ENCODE data around the gene CDH12. TPM values are rescaled to one million over a fixed set of nuclear protein-coding genes. Genes with fewer than 3 reads are reported as not detected.

Gene CDH12
- total RNA-seq, 4 donors from 2014 or later: 0.38 to 2.8 (median 0.94) TPM

DNA sequence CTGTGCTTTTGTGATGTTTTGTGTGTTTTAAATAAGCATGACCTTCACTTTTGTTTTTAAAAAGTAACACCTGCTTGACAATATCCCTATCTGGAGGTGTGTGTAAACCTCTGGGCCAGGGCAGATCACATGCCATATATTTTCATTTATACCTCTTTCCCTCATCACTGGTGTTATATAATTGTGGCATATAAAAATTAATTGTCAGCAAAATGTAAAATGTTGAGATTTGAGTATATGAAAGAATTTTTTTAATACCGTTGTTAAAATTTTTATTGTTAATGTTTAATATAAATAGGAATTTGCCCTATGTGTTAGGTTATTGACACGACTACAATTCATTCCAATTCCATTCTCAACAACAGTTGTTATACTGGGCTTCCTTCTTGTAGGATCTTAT is 6.5 kb downstream of the CDH12 start:
- TF ChIP-seq POLR2AphosphoS5 (IDR thresholded peaks at IDR 0.05): no peak
- no peak for TF ChIP-seq POLR2A (IDR thresholded peaks at IDR 0.05)
- TF ChIP-seq EP300 (IDR thresholded peaks at IDR 0.05): no peak
- TF ChIP-seq CTCF (IDR thresholded peaks at IDR 0.05): no peak
- WGBS: 87% methylated on average over 2 of the region's 2 CpGs

GRCh38 chr5:22844636-22845035 is 8.5 kb downstream of the CDH12 start:
- WGBS: 77% methylated on average over 2 of the region's 2 CpGs
- Histone ChIP-seq H3K4me3 (no peak overlapping the region), H3K27me3 (no peaks in the 10 kb centered on the region), H3K9me3 (no peaks in the 10 kb centered on the region), H3K4me1 (no peaks in the 10 kb centered on the region), H3K36me3 (no peaks in the 10 kb centered on the region), H3K27ac (no peak overlapping the region)
- TF ChIP-seq CTCF (IDR thresholded peaks at IDR 0.05): no peak
- no peak for TF ChIP-seq EP300 (IDR thresholded peaks at IDR 0.05)
- DNase-seq (ENCODE audit: low spot score in 2 of 2): no peak

More for the DNA sequence above, 6.5 kb downstream of the CDH12 start:
- no peak overlapping the region for H3K4me3 ChIP-seq
- H3K9me3 ChIP-seq: no peaks in the 10 kb centered on the region
- H3K4me1 ChIP-seq: no peaks in the 10 kb centered on the region
- H3K27me3 ChIP-seq: peaks cover 3% of the 10 kb centered on the region
- H3K36me3 ChIP-seq: no peaks in the 10 kb centered on the region
- DNase-seq (ENCODE audit: low spot score in 2 of 2): no peak
- no peak overlapping the region for H3K27ac ChIP-seq

DNA sequence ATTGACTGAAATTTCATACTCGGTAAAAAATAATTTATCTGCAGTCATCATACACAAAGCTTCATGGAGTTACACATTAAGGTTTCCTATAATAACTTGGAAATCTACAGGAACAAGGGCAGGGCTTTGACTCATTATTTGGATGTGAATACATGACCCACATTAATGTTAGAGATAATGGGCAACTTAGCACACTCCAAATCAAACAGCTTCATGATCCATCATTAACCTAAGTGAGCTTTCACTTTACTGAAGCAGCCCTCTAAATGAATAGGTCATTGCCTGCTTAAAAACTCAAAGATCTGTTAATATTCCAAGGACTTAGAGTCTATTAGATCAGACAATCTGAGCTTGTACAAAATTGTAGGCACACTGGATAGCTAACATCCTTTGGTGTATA is 9.0 kb downstream of the CDH12 start:
- no peaks in the 10 kb centered on the region for H3K4me1 ChIP-seq
- no peaks in the 10 kb centered on the region for H3K36me3 ChIP-seq
- no peaks in the 10 kb centered on the region for H3K9me3 ChIP-seq
- H3K27me3 ChIP-seq: no peaks in the 10 kb centered on the region
- no peak overlapping the region for H3K4me3 ChIP-seq
- TF ChIP-seq CTCF (IDR thresholded peaks at IDR 0.05) (no peak), POLR2AphosphoS5 (IDR thresholded peaks at IDR 0.05) (no peak), EP300 (IDR thresholded peaks at IDR 0.05) (no peak), POLR2A (IDR thresholded peaks at IDR 0.05) (no peak)
- DNase-seq (ENCODE audit: low spot score in 2 of 2): no peak
- 72% methylated on average over 1 of the region's 1 CpG for WGBS
- H3K27ac ChIP-seq: no peak overlapping the region

DNA sequence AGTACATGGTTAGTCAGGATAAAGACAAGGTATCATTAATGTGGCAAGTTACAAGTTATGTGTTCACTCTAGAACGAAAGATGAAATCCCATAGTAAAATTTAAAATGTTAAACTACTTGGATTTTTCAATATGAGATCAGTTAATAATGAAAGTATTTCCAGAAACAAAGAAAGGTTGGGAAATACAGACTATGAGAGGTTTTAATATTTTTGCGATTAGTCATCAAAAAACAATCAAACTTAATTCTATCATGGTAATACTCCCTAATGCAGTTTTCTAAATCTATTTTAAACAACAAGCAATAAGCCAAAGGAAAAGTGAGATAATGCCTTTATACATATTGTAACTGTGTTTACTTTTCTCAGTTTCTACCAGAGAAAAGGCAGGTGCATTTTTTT is 10.6 kb downstream of the CDH12 start:
- DNase-seq (ENCODE audit: low spot score in 2 of 2): no peak
- WGBS: 72% methylated on average over 2 of the region's 2 CpGs
- H3K36me3 ChIP-seq: no peaks in the 10 kb centered on the region
- H3K9me3 ChIP-seq: no peaks in the 10 kb centered on the region
- H3K4me3 ChIP-seq: no peak overlapping the region
- no peak for TF ChIP-seq EP300 (IDR thresholded peaks at IDR 0.05)
- no peak for TF ChIP-seq POLR2A (IDR thresholded peaks at IDR 0.05)
- no peak for TF ChIP-seq CTCF (IDR thresholded peaks at IDR 0.05)
- TF ChIP-seq POLR2AphosphoS5 (IDR thresholded peaks at IDR 0.05): no peak
- no peak overlapping the region for H3K27ac ChIP-seq
- no peaks in the 10 kb centered on the region for H3K27me3 ChIP-seq
- H3K4me1 ChIP-seq: no peaks in the 10 kb centered on the region

- Histone ChIP-seq H3K4me1 (no peaks in the 10 kb centered on the region), H3K9me3 (no peaks in the 10 kb centered on the region), H3K27me3 (no peaks in the 10 kb centered on the region), H3K27ac (no peak overlapping the region), H3K4me3 (no peak overlapping the region), H3K36me3 (no peaks in the 10 kb centered on the region)
- WGBS: 86% methylated on average over 4 of the region's 4 CpGs
- DNase-seq (ENCODE audit: low spot score in 2 of 2): no peak
- TF ChIP-seq POLR2A (IDR thresholded peaks at IDR 0.05) (no peak), CTCF (IDR thresholded peaks at IDR 0.05) (no peak), EP300 (IDR thresholded peaks at IDR 0.05) (no peak), POLR2AphosphoS5 (IDR thresholded peaks at IDR 0.05) (no peak)
Observed at GRCh38 chr5:22837803-22838202, 15.3 kb downstream of the CDH12 start.

All from suprapubic skin (tissue), 4 donors.